Erythroblast (primary cell): Measurements from ENCODE around the gene NSFL1C.

Experiments
- GATA1 ChIP-seq: IDR thresholded peaks from 2 replicates; pipeline ENCODE4 v1.6.1; 2011; ENCODE audit warnings: low read depth, mild to moderate bottlenecking, control low read depth, low read length, moderate library complexity
- POLR2A ChIP-seq: IDR thresholded peaks from 2 replicates; pipeline ENCODE4 v1.6.1; 2011; ENCODE audit warnings: mild to moderate bottlenecking, low read length

DNA sequence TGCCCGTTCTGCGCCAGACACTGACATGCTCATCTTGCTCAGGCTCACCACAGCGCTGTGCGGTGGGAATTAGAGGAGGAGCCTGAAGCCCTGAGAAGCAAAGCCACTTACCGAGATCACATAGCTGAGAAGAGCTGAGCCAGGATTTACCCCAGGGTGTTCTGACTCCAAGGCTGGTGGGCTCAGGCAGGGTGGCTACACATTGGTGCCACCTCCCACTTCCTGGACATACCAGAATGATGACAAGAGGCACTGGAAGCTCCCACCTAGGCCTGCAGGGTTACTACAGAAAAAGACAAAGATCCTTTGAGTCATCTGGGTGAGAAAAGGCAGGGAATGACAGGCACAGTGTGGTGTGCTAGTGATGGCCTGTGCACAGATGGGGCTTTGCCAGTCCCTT, 49.4 kb downstream of the NSFL1C start:
- TF ChIP-seq POLR2A (no peak), GATA1 (no peak)
